Measurements from ENCODE around the gene GEMIN5.

DNA sequence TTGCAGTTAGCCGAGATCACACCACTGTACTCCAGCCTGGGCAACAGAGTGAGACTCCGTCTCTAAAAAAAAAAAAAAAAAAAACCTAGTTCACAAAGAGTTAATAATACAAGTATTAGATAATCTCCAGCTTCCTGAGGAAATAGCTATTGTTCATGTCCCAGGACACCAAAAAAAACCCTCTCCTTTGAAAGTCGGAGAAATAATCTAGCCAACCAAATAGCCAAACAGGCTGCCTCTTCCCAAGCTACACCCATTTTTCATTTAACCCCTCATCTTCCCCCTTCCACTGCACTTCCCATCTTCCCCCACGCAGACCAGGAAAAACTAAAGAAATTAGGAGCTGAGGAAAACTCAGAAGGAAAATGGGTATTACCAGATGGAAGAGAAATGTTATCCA, 56.0 kb downstream of the GEMIN5 start:
- TF ChIP-seq, protein P1, sequence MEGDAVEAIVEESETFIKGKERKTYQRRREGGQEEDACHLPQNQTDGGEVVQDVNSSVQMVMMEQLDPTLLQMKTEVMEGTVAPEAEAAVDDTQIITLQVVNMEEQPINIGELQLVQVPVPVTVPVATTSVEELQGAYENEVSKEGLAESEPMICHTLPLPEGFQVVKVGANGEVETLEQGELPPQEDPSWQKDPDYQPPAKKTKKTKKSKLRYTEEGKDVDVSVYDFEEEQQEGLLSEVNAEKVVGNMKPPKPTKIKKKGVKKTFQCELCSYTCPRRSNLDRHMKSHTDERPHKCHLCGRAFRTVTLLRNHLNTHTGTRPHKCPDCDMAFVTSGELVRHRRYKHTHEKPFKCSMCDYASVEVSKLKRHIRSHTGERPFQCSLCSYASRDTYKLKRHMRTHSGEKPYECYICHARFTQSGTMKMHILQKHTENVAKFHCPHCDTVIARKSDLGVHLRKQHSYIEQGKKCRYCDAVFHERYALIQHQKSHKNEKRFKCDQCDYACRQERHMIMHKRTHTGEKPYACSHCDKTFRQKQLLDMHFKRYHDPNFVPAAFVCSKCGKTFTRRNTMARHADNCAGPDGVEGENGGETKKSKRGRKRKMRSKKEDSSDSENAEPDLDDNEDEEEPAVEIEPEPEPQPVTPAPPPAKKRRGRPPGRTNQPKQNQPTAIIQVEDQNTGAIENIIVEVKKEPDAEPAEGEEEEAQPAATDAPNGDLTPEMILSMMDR (IDR thresholded peaks at IDR 0.05 in 8 of 11, conservative IDR thresholded peaks at IDR 0.05 in 3 of 11): no peak
- TF ChIP-seq POLR2AphosphoS5 (IDR thresholded peaks at IDR 0.05): no peak
